Adipocyte (in vitro differentiated cells): Measurements from ENCODE around the gene SEMA3G.

Source experiments
- DNase-seq: peaks from one replicate; pipeline ENCODE4 v3.0.0-alpha.2; 2015; ENCODE audit warnings: low read depth
- H3K27me3 ChIP-seq: replicated peaks from 2 replicates; pipeline ENCODE4 v1.7.0; 2013; ENCODE audit warnings: mild to moderate bottlenecking, low read length, moderate library complexity; ENCODE audit not compliant: control insufficient read depth, insufficient read depth
- H3K36me3 ChIP-seq: 2 replicates; pipeline ENCODE4 v1.7.0; 2013; ENCODE audit warnings: low read length, mild to moderate bottlenecking, moderate library complexity; ENCODE audit not compliant: control insufficient read depth, insufficient read depth, severe bottlenecking
- H3K4me1 ChIP-seq: 2 replicates; pipeline ENCODE4 v1.7.0; 2013; ENCODE audit warnings: mild to moderate bottlenecking, low read length, moderate library complexity; ENCODE audit not compliant: control insufficient read depth, insufficient read depth
- H3K4me3 ChIP-seq: 2 replicates; pipeline ENCODE4 v1.7.0; 2013; ENCODE audit warnings: mild to moderate bottlenecking, low read length, moderate library complexity
- H3K9ac ChIP-seq: 2 replicates; pipeline ENCODE4 v1.7.0; 2013; ENCODE audit warnings: mild to moderate bottlenecking, low read length, moderate library complexity
- H3K9me3 ChIP-seq: 2 replicates; pipeline ENCODE4 v1.7.0; 2013; ENCODE audit warnings: mild to moderate bottlenecking, low read length, moderate library complexity; ENCODE audit not compliant: control insufficient read depth

SEMA3G gene

DNA sequence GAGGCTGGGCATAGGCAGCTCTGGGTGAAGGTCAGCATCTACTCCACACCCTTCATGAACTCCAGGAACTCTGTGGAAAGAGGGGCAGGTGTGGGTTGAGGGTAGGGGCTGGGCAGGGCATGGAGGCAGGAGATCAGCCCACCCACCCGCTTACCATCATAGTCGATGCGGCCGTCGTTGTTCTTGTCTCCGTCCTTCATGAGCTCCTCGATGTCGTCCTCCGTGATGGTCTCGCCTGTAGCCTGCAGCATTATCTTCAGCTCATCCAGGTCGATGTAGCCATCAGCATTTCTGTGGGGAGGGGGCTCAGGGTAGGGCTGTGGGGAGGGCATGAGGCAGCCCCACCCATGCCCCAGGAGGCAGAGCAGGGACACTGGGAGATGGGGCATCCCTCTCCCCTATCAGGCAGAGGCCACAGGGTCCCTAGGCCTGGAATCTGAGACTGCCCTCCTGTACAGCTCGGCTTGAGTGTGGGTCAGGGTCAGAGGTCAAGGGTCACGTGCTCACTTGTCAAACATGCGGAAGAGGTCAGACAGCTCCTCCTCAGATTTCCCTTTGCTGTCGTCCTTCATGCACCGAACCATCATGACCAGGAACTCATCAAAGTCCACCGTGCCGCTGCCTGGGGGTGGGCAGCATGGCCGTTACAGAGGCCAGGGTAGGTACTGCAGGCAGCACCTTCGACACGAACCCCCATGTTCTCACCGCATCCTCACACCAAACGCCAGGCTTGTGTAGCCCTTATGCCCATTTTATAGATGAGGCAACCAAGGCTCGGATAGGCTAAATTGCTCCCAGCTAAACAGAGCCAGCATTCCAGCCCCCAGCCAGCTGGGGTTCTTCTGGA lies 6.6 kb upstream of the SEMA3G start:
- no peak for DNase-seq
- no peak overlapping the region for H3K9ac ChIP-seq
- no peaks in the 10 kb centered on the region for H3K36me3 ChIP-seq
- no peaks in the 10 kb centered on the region for H3K27me3 ChIP-seq
- H3K4me1 ChIP-seq, result peaks cover 7% of the 10 kb centered on the region
- no peak overlapping the region for H3K4me3 ChIP-seq
- no peaks in the 10 kb centered on the region for H3K9me3 ChIP-seq

DNA sequence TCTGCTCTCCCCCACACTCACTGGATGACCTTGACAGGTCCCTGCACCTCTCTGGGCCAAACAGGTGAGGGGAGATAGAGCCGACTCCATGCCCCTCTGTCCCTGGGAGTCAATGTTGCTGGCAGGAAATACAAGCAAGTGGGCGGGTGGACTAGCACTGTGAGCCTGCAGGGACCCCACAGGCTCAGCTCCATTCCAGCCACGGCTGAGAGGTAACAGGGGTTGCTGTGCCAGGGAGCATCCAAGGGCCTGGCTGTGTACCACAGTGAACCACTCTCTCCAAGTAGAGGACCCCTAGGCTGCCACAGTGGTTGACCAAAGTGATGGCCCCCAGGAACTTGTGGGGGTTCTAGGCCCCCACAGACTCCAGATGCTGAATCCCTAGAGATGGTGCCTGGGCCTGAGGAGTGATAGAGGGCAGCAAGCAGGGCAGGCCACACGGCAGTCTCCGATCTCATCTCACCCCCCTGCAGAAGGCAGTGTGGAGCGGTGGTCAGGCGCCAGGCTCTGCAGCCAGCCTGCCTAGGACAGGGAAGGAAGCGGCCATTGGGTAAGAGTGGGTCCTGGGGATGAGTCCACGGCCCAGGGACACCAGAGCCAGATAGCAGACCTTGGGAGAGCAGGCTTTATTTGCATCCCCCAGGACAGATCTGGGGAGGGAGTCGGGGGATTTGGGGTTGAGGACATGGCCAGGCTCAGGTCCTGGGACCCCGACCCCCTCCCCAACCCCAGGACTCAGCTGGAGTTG lies 5.8 kb upstream of the SEMA3G start:
- no peak for DNase-seq
- Histone ChIP-seq H3K4me1 (peaks cover 4% of the 10 kb centered on the region), H3K9ac (no peak overlapping the region), H3K36me3 (no peaks in the 10 kb centered on the region), H3K4me3 (no peak overlapping the region), H3K27me3 (no peaks in the 10 kb centered on the region), H3K9me3 (no peaks in the 10 kb centered on the region)

DNA sequence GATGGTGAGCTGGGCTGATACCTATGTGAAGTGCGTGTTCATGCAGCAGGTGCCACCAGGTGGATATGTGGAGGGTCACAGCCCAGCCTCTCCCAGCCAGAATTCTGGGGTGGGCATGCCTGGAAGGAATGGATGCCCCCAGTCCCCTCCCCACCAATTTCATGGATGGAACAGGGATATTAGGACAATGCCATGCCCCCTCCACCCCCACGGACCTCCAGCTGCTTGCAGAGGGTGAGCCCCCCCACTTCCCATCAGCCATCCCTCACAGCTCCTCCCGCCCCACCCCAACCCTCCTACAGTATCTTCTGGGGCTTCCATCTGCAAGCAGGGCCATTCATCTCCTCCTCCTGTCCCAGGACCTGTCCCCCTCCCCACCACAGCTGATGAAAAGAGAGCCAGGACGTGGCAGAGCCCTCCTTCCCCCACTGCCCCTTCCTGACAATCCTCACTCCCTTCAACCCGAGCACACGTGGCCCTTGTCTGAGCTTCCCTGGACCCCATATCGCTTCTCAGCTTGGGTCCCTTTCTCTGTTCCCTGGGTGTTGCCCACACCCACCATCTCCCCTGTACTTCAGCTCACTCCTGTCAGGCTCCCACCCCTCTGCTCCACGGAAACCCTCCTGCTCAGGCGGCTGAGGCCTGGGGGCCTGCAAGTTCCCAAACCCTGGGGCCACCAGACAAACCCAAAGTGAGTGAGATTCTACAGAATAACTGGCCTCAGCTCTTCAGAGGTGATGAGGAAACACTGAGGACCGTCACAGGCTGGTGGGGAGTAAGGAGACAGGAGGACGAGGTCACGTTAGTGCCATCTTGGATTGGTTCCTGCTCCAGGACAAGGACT lies 2.8 kb upstream of the SEMA3G start:
- no peak overlapping the region for H3K4me3 ChIP-seq
- no peaks in the 10 kb centered on the region for H3K9me3 ChIP-seq
- H3K4me1 ChIP-seq, result peaks cover 12% of the 10 kb centered on the region
- no peak for DNase-seq
- H3K9ac ChIP-seq, result no peak overlapping the region
- no peaks in the 10 kb centered on the region for H3K36me3 ChIP-seq
- no peaks in the 10 kb centered on the region for H3K27me3 ChIP-seq

DNA sequence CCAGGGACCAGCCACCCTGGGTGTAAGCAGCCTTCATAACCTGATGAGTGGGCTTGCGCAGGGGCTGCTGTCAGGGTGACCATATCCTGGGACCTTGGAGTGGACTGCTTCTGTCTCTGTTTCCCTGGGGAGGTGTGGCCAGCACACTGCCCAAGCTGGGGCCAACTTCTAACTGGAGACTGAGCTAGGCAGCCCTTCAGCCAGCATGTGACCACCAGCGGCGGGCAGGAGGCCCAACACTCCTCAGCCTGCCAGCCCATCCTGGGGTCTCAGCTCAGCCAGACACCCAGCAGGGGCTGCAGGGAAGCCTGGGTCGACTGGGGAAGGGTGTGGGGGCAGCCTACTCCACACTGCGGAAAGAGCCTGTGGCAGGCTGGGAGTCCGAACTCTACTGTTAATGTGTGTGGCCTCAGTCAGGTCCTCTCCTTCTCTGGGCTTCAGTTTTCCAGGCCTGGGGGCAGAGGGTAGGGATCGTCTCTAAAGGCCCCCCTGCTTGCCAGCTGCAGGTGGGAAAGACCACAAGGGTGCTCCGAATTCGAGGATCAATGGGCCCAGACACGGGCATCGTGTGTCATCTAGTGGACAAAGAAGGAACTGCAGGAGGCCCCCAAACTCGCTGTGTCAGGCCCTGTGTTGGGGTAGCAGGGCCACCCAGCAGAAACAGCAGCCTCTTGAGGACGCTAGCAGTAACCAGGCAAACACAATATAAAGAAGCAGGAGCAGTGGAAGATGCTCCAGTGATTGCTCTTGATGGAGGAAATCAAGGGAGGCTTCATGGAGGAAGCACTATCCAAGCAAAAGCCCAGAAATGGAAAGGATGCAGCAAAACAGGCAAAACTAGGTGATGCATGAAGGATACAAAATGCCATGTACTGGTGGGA lies 2.0 kb upstream of the SEMA3G start:
- peak; percentile 82 for DNase-seq
- H3K4me3 ChIP-seq, result no peak overlapping the region

DNA sequence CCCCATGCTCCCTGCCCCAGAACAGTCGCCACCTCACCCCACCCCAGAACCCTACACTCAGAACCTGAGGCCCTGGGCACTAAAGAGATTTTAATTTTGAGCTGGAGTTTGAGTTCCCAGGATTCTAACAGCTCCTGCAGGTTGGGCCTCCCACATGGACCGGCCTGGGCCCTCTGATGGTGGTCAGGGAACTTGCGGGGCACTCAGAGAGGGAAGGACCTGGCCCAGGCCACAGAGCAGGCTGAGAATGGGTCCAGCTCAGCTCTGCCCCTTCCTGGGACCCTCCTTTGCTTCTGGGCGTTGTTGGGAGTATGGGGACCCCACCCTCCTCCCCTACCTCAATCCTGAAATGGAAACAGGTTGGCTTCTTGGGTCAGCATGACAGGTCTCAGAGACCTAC lies 1.1 kb upstream of the SEMA3G start:
- no peaks in the 10 kb centered on the region for H3K9me3 ChIP-seq
- H3K4me3 ChIP-seq, result no peak overlapping the region
- H3K27me3 ChIP-seq, result no peaks in the 10 kb centered on the region
- DNase-seq, result no peak
- H3K4me1 ChIP-seq, result peaks cover 17% of the 10 kb centered on the region
- no peak overlapping the region for H3K9ac ChIP-seq
- H3K36me3 ChIP-seq, result peaks cover under 1% of the 10 kb centered on the region

More for the DNA sequence above, 2.0 kb upstream of the SEMA3G start:
- Histone ChIP-seq H3K9me3 (no peaks in the 10 kb centered on the region), H3K4me1 (peaks cover 17% of the 10 kb centered on the region), H3K36me3 (no peaks in the 10 kb centered on the region), H3K27me3 (no peaks in the 10 kb centered on the region), H3K9ac (no peak overlapping the region)

DNA sequence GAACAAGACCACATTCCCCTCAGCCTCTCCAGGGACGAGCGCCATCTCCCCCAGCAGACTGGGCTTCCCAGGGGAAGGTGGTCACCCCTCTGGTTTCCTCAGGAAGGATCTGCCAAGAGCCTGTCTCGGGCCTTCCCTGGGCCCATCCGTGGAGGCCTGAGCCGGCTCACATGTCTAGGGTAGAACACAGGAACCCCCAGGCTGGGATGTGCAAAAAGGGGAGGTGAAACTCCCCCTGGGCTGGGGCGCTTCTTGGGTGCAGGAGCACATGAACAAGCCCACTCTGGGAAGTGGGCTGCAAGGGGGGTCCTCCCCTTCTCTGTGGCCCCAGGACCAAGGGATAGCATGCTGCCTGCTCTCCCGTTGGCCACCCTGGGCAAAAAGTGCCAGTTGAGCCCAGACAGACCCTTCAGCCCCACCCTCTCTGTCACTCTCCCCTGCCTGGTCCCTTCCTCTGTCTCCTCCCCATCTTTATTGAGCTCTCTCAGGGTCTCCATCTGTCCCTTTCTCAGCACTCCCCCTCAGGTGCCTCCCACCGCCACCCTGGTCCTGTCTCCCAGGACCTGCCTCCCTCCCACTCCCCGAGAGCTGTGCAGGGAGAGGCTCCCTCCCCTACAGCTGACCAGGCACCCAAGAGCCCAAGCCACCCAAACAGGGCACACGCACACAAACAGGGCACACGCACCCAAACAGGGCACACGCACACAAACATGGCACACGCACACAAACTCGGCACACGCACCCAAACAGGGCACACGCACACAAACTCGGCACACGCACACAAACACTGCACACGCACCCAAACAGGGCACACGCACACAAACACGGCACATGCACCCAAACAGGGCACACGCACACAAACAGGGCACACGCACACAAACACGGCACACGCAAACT lies 864 bp downstream of the SEMA3G start:
- no peak for DNase-seq

DNA sequence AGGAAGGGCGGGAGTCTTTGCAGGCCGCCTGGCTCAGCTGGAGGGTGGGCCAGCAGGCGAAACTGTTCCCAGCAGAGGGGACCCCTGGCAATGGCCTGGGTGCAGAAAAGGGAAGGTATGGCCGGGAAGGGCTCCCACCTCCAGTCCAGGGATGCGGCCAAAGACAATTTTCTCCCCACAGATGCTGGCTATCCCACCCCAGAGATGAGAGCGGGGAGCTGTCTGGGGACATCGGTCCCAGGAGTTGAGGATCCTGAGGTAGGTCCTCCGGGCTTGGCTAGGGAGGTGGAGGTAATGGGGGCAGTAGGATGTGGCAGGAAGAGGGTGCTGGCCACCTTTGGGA lies 1.7 kb downstream of the SEMA3G start:
- Histone ChIP-seq H3K9ac (peak overlapping the region; percentile 83), H3K27me3 (no peaks in the 10 kb centered on the region), H3K4me1 (peaks cover 17% of the 10 kb centered on the region), H3K9me3 (no peaks in the 10 kb centered on the region), H3K4me3 (peak overlapping the region; percentile 75), H3K36me3 (peaks cover 18% of the 10 kb centered on the region)
- DNase-seq, result no peak

More for the DNA sequence above, 864 bp downstream of the SEMA3G start:
- Histone ChIP-seq H3K4me1 (peaks cover 17% of the 10 kb centered on the region), H3K36me3 (peaks cover 13% of the 10 kb centered on the region), H3K9me3 (no peaks in the 10 kb centered on the region), H3K9ac (peak overlapping the region; percentile 83), H3K4me3 (peak overlapping the region; percentile 75), H3K27me3 (no peaks in the 10 kb centered on the region)

DNA sequence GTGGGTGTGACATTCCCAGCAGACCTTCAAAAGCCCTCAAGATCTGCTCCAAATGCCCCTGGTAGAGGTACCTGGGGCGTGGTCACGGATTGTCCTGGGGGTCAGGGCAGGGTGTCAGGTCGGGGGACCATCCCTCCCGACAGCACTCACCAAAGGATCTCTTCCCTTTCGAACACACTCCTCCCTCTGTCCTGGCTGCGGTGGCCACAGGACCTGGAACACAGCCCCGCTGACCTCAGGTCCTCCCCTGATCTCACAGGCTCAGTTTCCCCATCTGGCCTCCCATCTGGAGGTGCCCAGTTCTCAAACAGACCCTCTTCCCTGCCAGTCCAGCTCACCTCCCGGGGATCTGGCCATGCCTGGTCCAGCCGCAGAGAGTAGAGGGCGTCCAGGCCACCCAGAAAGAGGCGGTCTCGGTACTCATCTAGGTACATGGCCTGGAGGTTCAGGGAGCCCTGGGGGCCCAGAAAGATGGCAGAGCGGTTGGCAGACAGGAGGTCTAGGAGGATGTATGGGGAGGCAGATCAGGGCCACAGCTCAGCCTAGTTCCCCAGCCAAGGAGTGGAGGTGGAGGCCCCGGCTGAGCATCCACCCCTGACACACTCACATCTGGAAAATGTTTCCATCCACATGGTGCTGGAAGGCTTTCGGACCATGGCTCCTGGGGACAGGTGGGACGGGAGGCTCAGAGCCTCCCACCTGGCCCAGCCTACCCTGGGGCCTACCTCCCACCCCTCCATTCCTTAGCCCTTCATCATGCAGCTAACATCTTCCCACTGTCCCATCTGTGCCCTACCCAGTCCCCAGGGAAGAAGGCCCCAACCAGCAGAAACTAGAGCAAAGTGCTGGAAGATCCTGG lies 2.3 kb downstream of the SEMA3G start:
- peaks cover 20% of the 10 kb centered on the region for H3K36me3 ChIP-seq
- no peaks in the 10 kb centered on the region for H3K27me3 ChIP-seq
- H3K4me1 ChIP-seq, result peaks cover 17% of the 10 kb centered on the region
- peak overlapping the region; percentile 75 for H3K4me3 ChIP-seq
- H3K9me3 ChIP-seq, result no peaks in the 10 kb centered on the region
- no peak for DNase-seq
- H3K9ac ChIP-seq, result peak overlapping the region; percentile 83

DNA sequence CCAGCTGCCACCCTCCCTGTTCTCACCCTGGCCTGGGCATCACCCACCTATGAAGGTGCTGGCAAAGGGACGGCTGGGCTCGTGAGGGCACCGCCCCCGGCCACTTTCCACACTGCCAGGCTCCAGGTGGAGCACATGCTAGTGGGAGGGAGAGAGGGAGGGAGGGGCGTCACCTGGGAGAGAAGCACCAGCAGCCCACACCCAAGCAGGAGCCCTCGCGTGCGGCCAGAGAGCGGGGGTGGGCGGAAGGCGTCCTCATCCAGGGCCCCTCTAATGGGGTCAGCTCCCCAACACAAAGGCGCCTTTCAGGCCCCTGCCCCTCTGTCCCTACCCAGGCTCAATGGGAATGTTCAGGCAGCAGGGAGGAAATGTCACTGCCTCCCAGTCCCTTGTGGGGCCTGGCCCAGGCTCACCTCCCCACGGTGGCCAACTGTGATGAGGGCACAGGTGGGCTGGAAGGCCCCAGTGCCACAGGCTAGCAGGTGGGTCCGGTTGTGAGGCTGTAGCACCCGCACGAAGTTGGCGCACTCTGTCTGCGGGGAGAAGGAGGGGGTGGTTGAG lies 3.1 kb downstream of the SEMA3G start:
- DNase-seq, result no peak

More for the DNA sequence above, 3.1 kb downstream of the SEMA3G start:
- Histone ChIP-seq H3K4me1 (peaks cover 23% of the 10 kb centered on the region), H3K36me3 (peaks cover 20% of the 10 kb centered on the region), H3K27me3 (no peaks in the 10 kb centered on the region), H3K9ac (no peak overlapping the region), H3K9me3 (no peaks in the 10 kb centered on the region), H3K4me3 (no peak overlapping the region)
